Endodermal cell (in vitro differentiated cells): ENCODE results near the gene PLEKHG2. TPM values are rescaled to one million over a fixed set of nuclear protein-coding genes. Genes with fewer than 3 reads are reported as not detected.

Experiments
- DNase-seq: peaks from one replicate; pipeline ENCODE4 v3.0.0-alpha.2; 2017
- H3K27ac ChIP-seq: 2 replicates; pipeline ENCODE4 v1.5.1; 2013; ENCODE audit warnings: mild to moderate bottlenecking, low read depth, low read length, moderate library complexity
- H3K27me3 ChIP-seq: 2 replicates; pipeline ENCODE4 v1.6.1; 2013; ENCODE audit warnings: mild to moderate bottlenecking, low read length, moderate library complexity; ENCODE audit not compliant: insufficient read depth, control insufficient read depth, poor library complexity, severe bottlenecking
- H3K36me3 ChIP-seq: 2 replicates; pipeline ENCODE4 v1.7.0; 2013; ENCODE audit warnings: mild to moderate bottlenecking, low read length, moderate library complexity; ENCODE audit not compliant: control insufficient read depth, insufficient read depth
- H3K4me1 ChIP-seq: one replicate; pipeline ENCODE4 v1.7.0; 2013; ENCODE audit warnings: low read length; ENCODE audit not compliant: control insufficient read depth, insufficient read depth
- H3K4me3 ChIP-seq: 2 replicates; pipeline ENCODE4 v1.5.1; 2013; ENCODE audit warnings: mild to moderate bottlenecking, low read length, moderate library complexity
- H3K9ac ChIP-seq: 2 replicates; pipeline ENCODE4 v1.6.1; 2013; ENCODE audit warnings: mild to moderate bottlenecking, low read length, moderate library complexity; ENCODE audit not compliant: poor library complexity, severe bottlenecking; ENCODE audit errors: extremely low read depth
- H3K9me3 ChIP-seq: 2 replicates; pipeline ENCODE4 v1.6.1; 2013; ENCODE audit warnings: mild to moderate bottlenecking, low read length, moderate library complexity; ENCODE audit not compliant: control insufficient read depth
- H3K27ac Mint-ChIP-seq: 2 replicates; pipeline ENCODE4 v1.8.0; 2020; ENCODE audit warnings: mixed read lengths
- H3K27me3 Mint-ChIP-seq: 2 replicates; pipeline ENCODE4 v1.8.0; 2021; ENCODE audit warnings: mild to moderate bottlenecking, mixed read lengths; ENCODE audit not compliant: insufficient read depth
- H3K36me3 Mint-ChIP-seq: 2 replicates; pipeline ENCODE4 v1.8.0; 2020; ENCODE audit warnings: low read depth, mixed read lengths
- H3K4me1 Mint-ChIP-seq: 2 replicates; pipeline ENCODE4 v1.8.0; 2020; ENCODE audit warnings: mixed read lengths
- H3K4me3 Mint-ChIP-seq: 2 replicates; pipeline ENCODE4 v1.8.0; 2020; ENCODE audit warnings: mild to moderate bottlenecking, moderate library complexity, mixed read lengths
- H3K9me3 Mint-ChIP-seq: 2 replicates; pipeline ENCODE4 v1.8.0; 2020; ENCODE audit warnings: mild to moderate bottlenecking, mixed read lengths
- WGBS, 2 experiments: methylation state at CpG; one replicate each; pipeline versions ENCODE4 v1.1.5 to v1.1.7; 2013; ENCODE audit warnings: missing lambda C conversion rate in 2 of 2, mixed read lengths in 1 of 2; ENCODE audit not compliant: insufficient coverage in 1 of 2, insufficient read length in 1 of 2; 5-methylcytosine and 5-hydroxymethylcytosine counted together
- total RNA-seq, 2 donors: library from RNA; stranded (reverse); fragmentation: NEBNext Ultra II Directional in 1 of 2; extraction: Animal tissue kit (Norgen Biotek cat#: 25700) in 1 of 2; gene quantifications; 2 replicates in 1 of 2; 3 replicates in 1 of 2; pipeline ENCODE4 v1.2.1, GENCODE V29; 2021
- TF ChIP-seq, protein P1 (sequence below): fragments of 200-600 bp; sonication (generic); conservative IDR thresholded peaks from 2 replicates; pipeline ENCODE4 v1.5.0; 2021; ENCODE audit warnings: antibody characterized with exemption, mild to moderate bottlenecking

The PLEKHG2 gene
- total RNA-seq, 2 donors from 2014 or later: 127 to 160 TPM

DNA sequence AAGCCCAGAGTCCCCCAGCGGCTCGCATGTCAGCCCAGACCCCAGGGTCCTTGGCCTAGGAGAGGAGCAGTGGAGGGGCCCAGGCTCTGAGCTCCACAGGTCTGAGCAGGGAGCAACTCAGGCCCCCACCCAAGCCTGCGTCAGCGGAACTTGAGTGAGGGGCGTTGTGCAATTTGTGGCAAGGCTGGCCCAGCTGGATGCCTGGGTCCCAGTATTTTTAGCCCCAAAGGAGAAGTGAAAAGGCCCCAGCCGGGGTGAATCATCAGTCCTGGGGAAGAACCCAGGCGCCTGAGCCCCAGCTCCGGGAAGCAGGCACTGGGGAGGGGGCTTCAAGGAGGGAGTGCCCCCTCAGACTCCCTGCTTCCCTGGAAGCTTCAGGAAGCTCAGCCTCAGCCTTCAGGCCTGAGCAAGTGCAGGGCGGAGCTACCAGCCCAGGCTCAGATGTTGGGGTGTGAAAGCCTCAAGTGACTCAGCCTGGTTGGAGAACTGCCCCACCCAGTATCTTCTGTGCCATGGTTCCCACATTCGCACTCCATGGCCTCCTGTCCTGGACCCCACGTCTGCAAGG lies 14.1 kb upstream of the PLEKHG2 start:
- H3K36me3 Mint-ChIP-seq: peaks cover 31% of the 10 kb centered on the region
- H3K4me1 Mint-ChIP-seq: peaks cover 36% of the 10 kb centered on the region
- no peak for DNase-seq
- H3K4me3 Mint-ChIP-seq: no peak overlapping the region
- Histone ChIP-seq H3K9ac (no peak overlapping the region), H3K27ac (no peak overlapping the region), H3K9me3 (no peaks in the 10 kb centered on the region), H3K4me1 (peaks cover 16% of the 10 kb centered on the region), H3K4me3 (no peak overlapping the region), H3K36me3 (peaks cover 22% of the 10 kb centered on the region), H3K27me3 (no peaks in the 10 kb centered on the region)
- WGBS, 2 experiments: 92 to 96% methylated on average over 9 to 11 of the region's 11 CpGs
- no peaks in the 10 kb centered on the region for H3K9me3 Mint-ChIP-seq
- no peaks in the 10 kb centered on the region for H3K27me3 Mint-ChIP-seq
- TF ChIP-seq, protein P1, sequence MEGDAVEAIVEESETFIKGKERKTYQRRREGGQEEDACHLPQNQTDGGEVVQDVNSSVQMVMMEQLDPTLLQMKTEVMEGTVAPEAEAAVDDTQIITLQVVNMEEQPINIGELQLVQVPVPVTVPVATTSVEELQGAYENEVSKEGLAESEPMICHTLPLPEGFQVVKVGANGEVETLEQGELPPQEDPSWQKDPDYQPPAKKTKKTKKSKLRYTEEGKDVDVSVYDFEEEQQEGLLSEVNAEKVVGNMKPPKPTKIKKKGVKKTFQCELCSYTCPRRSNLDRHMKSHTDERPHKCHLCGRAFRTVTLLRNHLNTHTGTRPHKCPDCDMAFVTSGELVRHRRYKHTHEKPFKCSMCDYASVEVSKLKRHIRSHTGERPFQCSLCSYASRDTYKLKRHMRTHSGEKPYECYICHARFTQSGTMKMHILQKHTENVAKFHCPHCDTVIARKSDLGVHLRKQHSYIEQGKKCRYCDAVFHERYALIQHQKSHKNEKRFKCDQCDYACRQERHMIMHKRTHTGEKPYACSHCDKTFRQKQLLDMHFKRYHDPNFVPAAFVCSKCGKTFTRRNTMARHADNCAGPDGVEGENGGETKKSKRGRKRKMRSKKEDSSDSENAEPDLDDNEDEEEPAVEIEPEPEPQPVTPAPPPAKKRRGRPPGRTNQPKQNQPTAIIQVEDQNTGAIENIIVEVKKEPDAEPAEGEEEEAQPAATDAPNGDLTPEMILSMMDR: no peak
- H3K27ac Mint-ChIP-seq: peak overlapping the region; percentile 98

DNA sequence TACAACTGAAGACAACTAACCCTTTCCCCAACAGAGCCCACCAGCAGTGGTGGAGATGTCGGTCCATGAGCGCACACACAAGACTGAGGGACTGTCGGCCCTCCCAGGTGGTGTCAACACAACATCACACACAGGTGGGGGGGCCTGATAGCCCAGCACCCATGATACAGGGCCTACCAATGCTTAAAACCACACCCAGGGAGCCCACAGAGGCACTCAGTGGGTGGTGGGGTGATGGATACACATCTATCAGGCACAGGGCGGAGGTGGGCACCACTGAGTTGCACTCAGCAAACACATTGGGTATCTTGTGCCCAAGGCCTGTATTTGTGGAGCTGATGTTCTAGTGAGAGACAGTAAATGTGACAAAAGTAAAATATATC lies 12.8 kb upstream of the PLEKHG2 start:
- H3K36me3 Mint-ChIP-seq: peaks cover 22% of the 10 kb centered on the region
- no peaks in the 10 kb centered on the region for H3K9me3 Mint-ChIP-seq
- peak overlapping the region; percentile 1 for H3K27ac Mint-ChIP-seq
- Histone ChIP-seq H3K9ac (no peak overlapping the region), H3K4me3 (no peak overlapping the region), H3K9me3 (no peaks in the 10 kb centered on the region), H3K4me1 (peaks cover 21% of the 10 kb centered on the region), H3K27me3 (no peaks in the 10 kb centered on the region), H3K27ac (no peak overlapping the region), H3K36me3 (peaks cover 13% of the 10 kb centered on the region)
- TF ChIP-seq, protein P1: no peak
- no peak for DNase-seq
- H3K4me1 Mint-ChIP-seq: peaks cover 39% of the 10 kb centered on the region
- H3K4me3 Mint-ChIP-seq: no peak overlapping the region
- H3K27me3 Mint-ChIP-seq: no peaks in the 10 kb centered on the region
- WGBS, 2 experiments: 96 to 100% methylated on average over 1 to 4 of the region's 4 CpGs

DNA sequence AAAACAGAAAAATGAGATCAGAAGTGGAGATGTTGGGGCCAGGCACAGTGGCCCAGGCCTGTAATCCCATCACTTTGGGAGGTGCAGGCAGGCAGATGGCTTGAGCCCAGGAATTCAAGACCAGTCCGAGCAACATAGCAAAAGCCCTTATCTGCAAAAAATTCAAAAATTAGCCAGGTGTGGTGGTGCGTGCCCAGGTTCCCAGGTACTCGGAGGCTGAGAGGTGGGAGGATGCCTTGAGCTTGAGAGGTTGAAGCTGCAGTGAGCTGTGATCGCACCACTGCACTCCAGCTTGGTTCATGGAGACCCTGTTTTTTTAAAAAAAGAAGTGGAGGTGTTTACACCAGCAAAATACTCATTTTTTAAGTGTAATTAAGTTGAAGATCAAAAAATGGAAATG lies 12.4 kb upstream of the PLEKHG2 start:
- H3K36me3 ChIP-seq: peaks cover 12% of the 10 kb centered on the region
- no peaks in the 10 kb centered on the region for H3K9me3 ChIP-seq
- no peaks in the 10 kb centered on the region for H3K27me3 ChIP-seq
- H3K4me3 ChIP-seq: no peak overlapping the region
- H3K9ac ChIP-seq: no peak overlapping the region
- no peak for DNase-seq
- no peak overlapping the region for H3K4me3 Mint-ChIP-seq
- peaks cover 39% of the 10 kb centered on the region for H3K4me1 Mint-ChIP-seq
- TF ChIP-seq, protein P1: no peak
- H3K27ac ChIP-seq: no peak overlapping the region
- H3K36me3 Mint-ChIP-seq: peaks cover 18% of the 10 kb centered on the region
- H3K27me3 Mint-ChIP-seq: no peaks in the 10 kb centered on the region
- H3K4me1 ChIP-seq: peaks cover 21% of the 10 kb centered on the region
- whole genome bisulfite sequencing, 2 experiments: 87 to 100% methylated on average over 3 to 4 of the region's 4 CpGs
- peak overlapping the region; percentile 1 for H3K27ac Mint-ChIP-seq
- no peaks in the 10 kb centered on the region for H3K9me3 Mint-ChIP-seq
